Loucy (cell line): ENCODE data around the gene PTK6.

Experiments
- H2AFZ ChIP-seq: fragments of 200-600 bp; sonication (generic); 2 replicates; pipeline ENCODE4 v1.6.0; 2016; ENCODE audit warnings: antibody characterized with exemption, mild to moderate bottlenecking, low read length, moderate library complexity
- H3F3A ChIP-seq: fragments of 200-600 bp; 2 replicates; pipeline ENCODE4 v1.6.0; 2016; ENCODE audit warnings: antibody characterized with exemption, low read depth, mild to moderate bottlenecking
- H3K27me3 ChIP-seq: fragments of 200-600 bp; sonication (generic); 2 replicates; pipeline ENCODE4 v1.6.1; 2014; ENCODE audit warnings: low read length, mild to moderate bottlenecking; ENCODE audit not compliant: insufficient read depth, poor library complexity, severe bottlenecking
- H3K36me3 ChIP-seq: fragments of 200-600 bp; sonication (generic); 2 replicates; pipeline ENCODE4 v1.6.1; 2016; ENCODE audit warnings: low read length; ENCODE audit not compliant: insufficient read depth
- H3K4me1 ChIP-seq: fragments of 200-600 bp; sonication (generic); 2 replicates; pipeline ENCODE4 v1.5.1; 2014; ENCODE audit warnings: low read length, mild to moderate bottlenecking; ENCODE audit not compliant: insufficient read depth, poor library complexity, severe bottlenecking
- H3K4me2 ChIP-seq: fragments of 200-600 bp; sonication (generic); 2 replicates; pipeline ENCODE4 v1.6.0; 2014; ENCODE audit warnings: antibody characterized with exemption, low read length, low read depth, mild to moderate bottlenecking; ENCODE audit not compliant: poor library complexity, severe bottlenecking
- H3K4me3 ChIP-seq: fragments of 200-600 bp; sonication (generic); 2 replicates; pipeline ENCODE4 v1.5.1; 2014; ENCODE audit warnings: low read length, mild to moderate bottlenecking, mixed read lengths; ENCODE audit not compliant: poor library complexity, severe bottlenecking
- H3K79me2 ChIP-seq: fragments of 200-600 bp; sonication (generic); 2 replicates; pipeline ENCODE4 v1.6.1; 2014; ENCODE audit warnings: low read length; ENCODE audit not compliant: insufficient read depth
- H3K9ac ChIP-seq: fragments of 200-600 bp; sonication (generic); 2 replicates; pipeline ENCODE4 v1.6.0; 2014; ENCODE audit warnings: mild to moderate bottlenecking, low read depth, low read length, moderate library complexity; ENCODE audit not compliant: poor library complexity, severe bottlenecking
- H3K9me2 ChIP-seq: fragments of 200-600 bp; sonication (generic); replicated peaks from 2 replicates; pipeline ENCODE4 v1.6.1; 2016; ENCODE audit warnings: low read depth, low read length, mixed read lengths
- H3K9me3 ChIP-seq: fragments of 200-600 bp; sonication (generic); 2 replicates; pipeline ENCODE4 v1.6.1; 2014; ENCODE audit warnings: mild to moderate bottlenecking, antibody characterized with exemption, low read length, low read depth; ENCODE audit not compliant: insufficient read depth
- H4K20me1 ChIP-seq: fragments of 200-600 bp; sonication (generic); 2 replicates; pipeline ENCODE4 v1.6.0; 2014; ENCODE audit warnings: antibody characterized with exemption, low read length, mild to moderate bottlenecking; ENCODE audit not compliant: insufficient read depth, poor library complexity, severe bottlenecking
- CTCF ChIP-seq: fragments of 200-600 bp; sonication (generic); conservative IDR thresholded peaks from 2 replicates; pipeline ENCODE4 v1.5.1; 2014; ENCODE audit warnings: mild to moderate bottlenecking, antibody characterized with exemption, low read length
- EZH2phosphoT487 ChIP-seq: fragments of 200-600 bp; IDR thresholded peaks from 2 replicates; pipeline ENCODE4 v1.6.1; 2018; ENCODE audit warnings: antibody characterized with exemption, mild to moderate bottlenecking, moderate library complexity, borderline replicate concordance

PTK6 gene

GRCh38 chr20:63567386-63568169, 30.4 kb upstream of the PTK6 start:
- Histone ChIP-seq H3K4me2 (peak overlapping the region; percentile 71), H3K9me2 (no peaks in the 10 kb centered on the region), H3K27me3 (peaks cover 4% of the 10 kb centered on the region), H3K9ac (no peak overlapping the region), H3K79me2 (no peaks in the 10 kb centered on the region), H3F3A (no peaks in the 10 kb centered on the region), H3K36me3 (no peaks in the 10 kb centered on the region), H4K20me1 (peaks cover 13% of the 10 kb centered on the region), H3K9me3 (no peaks in the 10 kb centered on the region), H2AFZ (no peak overlapping the region), H3K4me1 (peaks cover 21% of the 10 kb centered on the region), H3K4me3 (peak overlapping the region; percentile 57)
- TF ChIP-seq EZH2phosphoT487: no peak
- TF ChIP-seq CTCF: no peak

GRCh38 chr20:63567136-63567385, 29.9 kb upstream of the PTK6 start:
- Histone ChIP-seq H3K9me2 (no peaks in the 10 kb centered on the region), H3K4me3 (no peak overlapping the region), H3K36me3 (no peaks in the 10 kb centered on the region), H3K9ac (no peak overlapping the region), H3K27me3 (peaks cover 4% of the 10 kb centered on the region), H3K79me2 (no peaks in the 10 kb centered on the region), H4K20me1 (peaks cover 13% of the 10 kb centered on the region), H3K4me1 (peaks cover 21% of the 10 kb centered on the region), H3K4me2 (no peak overlapping the region), H2AFZ (no peak overlapping the region), H3K9me3 (no peaks in the 10 kb centered on the region), H3F3A (no peaks in the 10 kb centered on the region)
- TF ChIP-seq CTCF (no peak), EZH2phosphoT487 (no peak)

- no peak overlapping the region for H3K9ac ChIP-seq
- no peak overlapping the region for H3K4me2 ChIP-seq
- no peaks in the 10 kb centered on the region for H3K36me3 ChIP-seq
- H2AFZ ChIP-seq: no peak overlapping the region
- no peaks in the 10 kb centered on the region for H3K79me2 ChIP-seq
- H3K9me3 ChIP-seq: no peaks in the 10 kb centered on the region
- peaks cover 21% of the 10 kb centered on the region for H3K4me1 ChIP-seq
- no peaks in the 10 kb centered on the region for H3K9me2 ChIP-seq
- TF ChIP-seq EZH2phosphoT487 (no peak), CTCF (no peak)
- no peaks in the 10 kb centered on the region for H3F3A ChIP-seq
- peaks cover 4% of the 10 kb centered on the region for H3K27me3 ChIP-seq
- no peak overlapping the region for H3K4me3 ChIP-seq
- peaks cover 13% of the 10 kb centered on the region for H4K20me1 ChIP-seq
Measured at GRCh38 chr20:63566395-63567135, 29.4 kb upstream of the PTK6 start.
